ENCODE data around the gene DACT2. TPM values are rescaled to one million over a fixed set of nuclear protein-coding genes. Genes with fewer than 3 reads are reported as not detected.

Gene DACT2
- total RNA-seq, 4 donors from 2014 or later: 6.0 to 19.9 (median 10.0) TPM

DNA sequence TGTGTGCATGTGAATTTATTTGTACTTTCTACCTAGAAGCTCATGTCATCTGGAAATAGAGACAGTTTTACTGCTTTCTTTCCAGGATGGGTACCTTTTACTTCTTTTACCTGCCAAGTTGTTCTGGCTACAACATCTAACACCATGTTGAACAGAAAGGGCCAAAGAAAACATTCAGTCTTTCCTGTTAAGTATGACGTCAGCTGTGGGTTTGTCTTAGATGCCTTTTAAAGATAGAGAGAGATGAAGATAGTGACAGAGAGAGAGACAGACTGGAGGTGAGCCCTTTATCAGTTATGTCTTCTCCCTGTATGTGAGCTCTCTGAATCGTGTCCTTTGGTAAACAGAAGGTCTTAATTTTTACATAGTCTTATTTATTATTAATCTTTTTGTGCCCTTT, 3.4 kb upstream of the DACT2 start:
- Histone ChIP-seq H3K27ac (no peak overlapping the region), H3K9me3 (no peaks in the 10 kb centered on the region), H3K27me3 (peaks cover 30% of the 10 kb centered on the region), H3K36me3 (no peaks in the 10 kb centered on the region), H3K4me3 (no peak overlapping the region), H3K4me1 (peaks cover 8% of the 10 kb centered on the region)
- WGBS: 35% methylated on average over 2 of the region's 2 CpGs
- TF ChIP-seq, protein P1, sequence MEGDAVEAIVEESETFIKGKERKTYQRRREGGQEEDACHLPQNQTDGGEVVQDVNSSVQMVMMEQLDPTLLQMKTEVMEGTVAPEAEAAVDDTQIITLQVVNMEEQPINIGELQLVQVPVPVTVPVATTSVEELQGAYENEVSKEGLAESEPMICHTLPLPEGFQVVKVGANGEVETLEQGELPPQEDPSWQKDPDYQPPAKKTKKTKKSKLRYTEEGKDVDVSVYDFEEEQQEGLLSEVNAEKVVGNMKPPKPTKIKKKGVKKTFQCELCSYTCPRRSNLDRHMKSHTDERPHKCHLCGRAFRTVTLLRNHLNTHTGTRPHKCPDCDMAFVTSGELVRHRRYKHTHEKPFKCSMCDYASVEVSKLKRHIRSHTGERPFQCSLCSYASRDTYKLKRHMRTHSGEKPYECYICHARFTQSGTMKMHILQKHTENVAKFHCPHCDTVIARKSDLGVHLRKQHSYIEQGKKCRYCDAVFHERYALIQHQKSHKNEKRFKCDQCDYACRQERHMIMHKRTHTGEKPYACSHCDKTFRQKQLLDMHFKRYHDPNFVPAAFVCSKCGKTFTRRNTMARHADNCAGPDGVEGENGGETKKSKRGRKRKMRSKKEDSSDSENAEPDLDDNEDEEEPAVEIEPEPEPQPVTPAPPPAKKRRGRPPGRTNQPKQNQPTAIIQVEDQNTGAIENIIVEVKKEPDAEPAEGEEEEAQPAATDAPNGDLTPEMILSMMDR (IDR thresholded peaks at IDR 0.05): no peak
- TF ChIP-seq POLR2A (IDR thresholded peaks at IDR 0.05) (no peak), POLR2AphosphoS5 (IDR thresholded peaks at IDR 0.05) (no peak), EP300 (IDR thresholded peaks at IDR 0.05) (no peak)
- no peak for DNase-seq (ENCODE audit: low spot score in 2 of 2)

DNA sequence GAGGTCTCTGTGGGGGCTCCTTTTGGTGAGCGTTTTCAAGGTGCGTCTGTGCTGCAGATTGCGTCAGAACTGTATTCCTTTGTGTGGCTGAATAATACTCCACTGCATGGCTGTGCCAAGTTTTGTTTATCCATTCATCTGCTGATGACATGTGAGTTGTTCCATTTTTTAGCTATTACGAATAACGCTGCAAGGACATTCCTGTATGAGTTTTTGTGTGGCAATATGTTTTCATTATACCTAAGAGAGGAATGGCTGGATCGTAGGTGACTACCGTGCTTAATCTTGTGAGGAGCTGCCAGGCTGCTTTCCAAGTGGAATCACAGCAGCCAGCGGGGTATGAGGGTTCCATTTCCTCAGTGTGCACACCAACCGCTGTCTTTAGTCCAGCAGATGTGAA, 1.1 kb upstream of the DACT2 start:
- peaks cover 8% of the 10 kb centered on the region for H3K4me1 ChIP-seq
- no peak for DNase-seq (ENCODE audit: low spot score in 2 of 2)
- 80% methylated on average over 8 of the region's 9 CpGs for WGBS
- no peak overlapping the region for H3K27ac ChIP-seq
- no peaks in the 10 kb centered on the region for H3K9me3 ChIP-seq
- H3K27me3 ChIP-seq: peaks cover 27% of the 10 kb centered on the region
- TF ChIP-seq POLR2A (IDR thresholded peaks at IDR 0.05): no peak
- TF ChIP-seq EP300 (IDR thresholded peaks at IDR 0.05): no peak
- TF ChIP-seq, protein P1 (IDR thresholded peaks at IDR 0.05): no peak
- no peak for TF ChIP-seq POLR2AphosphoS5 (IDR thresholded peaks at IDR 0.05)
- no peak overlapping the region for H3K4me3 ChIP-seq
- H3K36me3 ChIP-seq: no peaks in the 10 kb centered on the region

DNA sequence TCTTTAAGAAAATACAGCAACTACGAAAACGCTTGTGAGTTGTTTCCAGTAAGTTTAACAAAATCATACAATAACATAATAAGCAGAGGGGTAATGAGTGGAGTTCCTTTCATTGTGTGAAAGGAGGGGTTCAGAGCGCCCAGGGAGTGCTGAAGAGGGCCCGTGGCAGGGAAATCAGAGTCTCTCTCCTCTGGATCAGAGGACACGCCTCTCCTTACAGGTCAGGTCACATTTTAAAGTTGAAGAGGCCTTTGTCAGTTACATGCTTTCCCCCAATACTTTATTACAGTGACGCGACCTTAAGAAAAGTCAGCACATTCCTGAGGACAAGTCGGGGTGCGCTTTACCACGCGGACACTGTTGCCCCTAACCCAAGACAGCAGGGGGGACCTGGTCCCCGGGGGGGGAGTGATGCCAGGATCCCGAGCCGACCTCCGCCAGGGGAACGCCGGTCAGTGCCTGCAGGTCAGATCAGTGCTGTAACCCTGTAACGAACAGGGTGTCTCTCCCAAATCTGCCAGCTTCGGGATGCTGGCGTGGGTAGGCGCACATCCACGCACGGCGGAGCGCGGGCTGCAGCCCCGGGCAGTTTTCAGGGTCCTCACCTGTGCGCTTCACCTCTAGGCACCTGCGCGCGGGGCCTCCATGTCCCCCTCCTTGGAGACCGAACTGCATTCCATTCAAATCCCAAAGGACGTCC, 848 bp downstream of the DACT2 start:
- Histone ChIP-seq H3K9me3 (no peaks in the 10 kb centered on the region), H3K27me3 (peaks cover 33% of the 10 kb centered on the region)
- TF ChIP-seq POLR2A (IDR thresholded peaks at IDR 0.05) (no peak), EP300 (IDR thresholded peaks at IDR 0.05) (no peak), POLR2AphosphoS5 (IDR thresholded peaks at IDR 0.05) (no peak)
- TF ChIP-seq, protein P1 (IDR thresholded peaks at IDR 0.05): no peak

DNA sequence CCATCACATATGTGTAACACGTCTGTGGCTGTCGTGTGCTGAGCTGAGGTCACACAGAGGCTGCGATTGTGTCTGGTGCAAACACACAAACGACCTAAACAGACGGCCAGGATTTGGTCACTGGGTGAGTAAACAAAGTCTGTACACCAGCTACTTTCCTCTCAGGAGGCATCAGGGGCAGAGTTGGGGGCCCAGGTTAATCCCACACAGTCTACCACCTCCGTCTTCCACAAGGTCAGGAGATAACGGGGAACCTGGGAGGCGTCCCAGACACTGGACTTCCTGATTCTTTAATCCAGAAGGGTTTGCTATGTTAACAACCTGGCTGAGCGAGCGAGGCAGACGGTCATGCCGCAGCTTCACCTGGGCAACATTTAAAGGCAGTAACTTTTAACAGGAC, 1.5 kb downstream of the DACT2 start:
- DNase-seq (ENCODE audit: low spot score in 2 of 2): no peak
- TF ChIP-seq POLR2A (IDR thresholded peaks at IDR 0.05) (no peak), EP300 (IDR thresholded peaks at IDR 0.05) (no peak), POLR2AphosphoS5 (IDR thresholded peaks at IDR 0.05) (no peak)
- TF ChIP-seq, protein P1 (IDR thresholded peaks at IDR 0.05): no peak
- H3K9me3 ChIP-seq: no peaks in the 10 kb centered on the region
- WGBS: 58% methylated on average over 12 of the region's 12 CpGs
- no peak overlapping the region for H3K27ac ChIP-seq
- H3K4me1 ChIP-seq: peaks cover 29% of the 10 kb centered on the region
- H3K27me3 ChIP-seq: peaks cover 33% of the 10 kb centered on the region
- no peak overlapping the region for H3K4me3 ChIP-seq
- H3K36me3 ChIP-seq: no peaks in the 10 kb centered on the region

More for the DNA sequence above, 848 bp downstream of the DACT2 start:
- H3K4me3 ChIP-seq: peak overlapping the region; percentile 54
- H3K36me3 ChIP-seq: no peaks in the 10 kb centered on the region
- WGBS: 16% methylated on average over 26 of the region's 33 CpGs
- DNase-seq (ENCODE audit: low spot score in 2 of 2): no peak
- peaks cover 22% of the 10 kb centered on the region for H3K4me1 ChIP-seq
- peak overlapping the region; percentile 66 for H3K27ac ChIP-seq

DNA sequence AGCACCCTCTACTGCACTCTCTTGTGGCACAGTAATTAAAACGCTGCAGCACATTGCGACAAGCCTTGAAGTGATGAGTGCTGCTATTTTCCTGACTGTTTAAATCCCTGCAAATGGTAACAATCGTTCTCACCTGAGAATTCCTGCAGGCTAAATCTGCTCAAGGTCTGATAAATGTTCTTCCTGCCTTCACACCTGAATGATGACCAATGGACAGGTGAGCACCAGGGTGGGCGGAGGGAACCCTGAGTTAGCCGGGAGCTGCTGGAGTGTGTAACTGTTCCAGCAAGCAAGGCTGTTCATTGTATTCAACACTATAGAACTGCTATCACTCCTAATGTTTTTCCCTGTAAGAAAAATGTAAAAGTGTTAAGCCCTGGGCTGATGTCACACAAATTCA, 4.0 kb downstream of the DACT2 start:
- TF ChIP-seq, protein P1 (IDR thresholded peaks at IDR 0.05): no peak
- TF ChIP-seq POLR2A (IDR thresholded peaks at IDR 0.05): no peak
- TF ChIP-seq POLR2AphosphoS5 (IDR thresholded peaks at IDR 0.05): no peak
- no peak for TF ChIP-seq EP300 (IDR thresholded peaks at IDR 0.05)

More for the DNA sequence above, 4.0 kb downstream of the DACT2 start:
- Histone ChIP-seq H3K9me3 (no peaks in the 10 kb centered on the region), H3K27me3 (peaks cover 24% of the 10 kb centered on the region), H3K36me3 (no peaks in the 10 kb centered on the region), H3K4me3 (no peak overlapping the region), H3K4me1 (peaks cover 33% of the 10 kb centered on the region), H3K27ac (no peak overlapping the region)
- DNase-seq (ENCODE audit: low spot score in 2 of 2): no peak
- WGBS: 52% methylated on average over 5 of the region's 5 CpGs

Measured in suprapubic skin (tissue), 4 donors.